K562 (cell line): ENCODE measurements around the gene BMP6. TPM values are rescaled to one million over a fixed set of nuclear protein-coding genes. Genes with fewer than 3 reads are reported as not detected.
A peak's percentile ranks its signal among the peaks of the same experiment; 100 is the strongest.

Source experiments
- BMI1 ChIP-seq: fragments of 150-350 bp; IDR thresholded peaks from 2 replicates; pipeline ENCODE4 v1.6.1; 2014; ENCODE audit warnings: low read length
- JUNB ChIP-seq: fragments of 450-650 bp; formaldehyde crosslinking; conservative IDR thresholded peaks from 2 replicates; pipeline ENCODE4 v1.4.0; 2020; ENCODE audit warnings: mild to moderate bottlenecking
- TEAD4 ChIP-seq, 2 experiments: sonication (generic) in 1 of 2; formaldehyde crosslinking in 1 of 2; IDR thresholded peaks; 2 replicates each; pipeline versions ENCODE4 v1.6.1 to v1.8.0; 2012 to 2022; ENCODE audit warnings: borderline replicate concordance in 1 of 2, inconsistent platforms in 1 of 2, low read length in 1 of 2, mild to moderate bottlenecking in 1 of 2, missing genetic modification reagents in 1 of 2
- polyA plus RNA-seq, 8 experiments: library from polyadenylated mRNA; depleted of rRNA in 4 of 8; stranded (reverse) in 5 of 8; unstranded in 3 of 8; fragments of >200 nt; fragmentation: Nextera tagmentation in 2 of 8; fragmentation: Illumina TruSeq in 1 of 8; extraction: Ambion mirVana in 2 of 8; extraction: Trizol in 1 of 8; gene quantifications; 2 replicates each; pipeline versions ENCODE4 v1.2.1 to v1.2.3, GENCODE V29; 2011 to 2014; ENCODE audit warnings: inconsistent platforms in 1 of 8, missing spikeins in 1 of 8
- total RNA-seq, 7 experiments: library from RNA; depleted of rRNA in 6 of 7; stranded (reverse); fragments of >200 nt in 6 of 7; fragmentation: Illumina TruSeq in 2 of 7; extraction: Trizol in 2 of 7; gene quantifications; 2 replicates each; pipeline versions ENCODE4 v1.2.1 to v1.2.3, GENCODE V29; 2011 to 2021; ENCODE audit warnings: low replicate concordance in 1 of 7
- TF ChIP-seq, protein P1 (sequence below): fragments of 450-650 bp; IDR thresholded peaks from 2 replicates; pipeline ENCODE4 v1.6.1; 2016; ENCODE audit warnings: mild to moderate bottlenecking, moderate library complexity
- TF ChIP-seq, protein P2 (sequence below): fragments of 450-650 bp; IDR thresholded peaks from one replicate; pipeline ENCODE4 v1.6.1; 2018; ENCODE audit warnings: mild to moderate bottlenecking, moderate library complexity; ENCODE audit not compliant: partially characterized antibody
- TF ChIP-seq, protein P3 (sequence below): fragments of 250-450 bp; sonication (Bioruptor Pico); IDR thresholded peaks from 2 replicates; pipeline ENCODE4 v1.4.0; 2020; ENCODE audit warnings: mild to moderate bottlenecking, moderate library complexity, borderline replicate concordance

The BMP6 gene
- total and polyA plus RNA-seq, 9 of the 15 experiments (the other 6 are each of a cell fraction or from before 2014, with no cell fraction given), result 0.01 to 0.13 (median 0.06) TPM; not detected in 3

DNA sequence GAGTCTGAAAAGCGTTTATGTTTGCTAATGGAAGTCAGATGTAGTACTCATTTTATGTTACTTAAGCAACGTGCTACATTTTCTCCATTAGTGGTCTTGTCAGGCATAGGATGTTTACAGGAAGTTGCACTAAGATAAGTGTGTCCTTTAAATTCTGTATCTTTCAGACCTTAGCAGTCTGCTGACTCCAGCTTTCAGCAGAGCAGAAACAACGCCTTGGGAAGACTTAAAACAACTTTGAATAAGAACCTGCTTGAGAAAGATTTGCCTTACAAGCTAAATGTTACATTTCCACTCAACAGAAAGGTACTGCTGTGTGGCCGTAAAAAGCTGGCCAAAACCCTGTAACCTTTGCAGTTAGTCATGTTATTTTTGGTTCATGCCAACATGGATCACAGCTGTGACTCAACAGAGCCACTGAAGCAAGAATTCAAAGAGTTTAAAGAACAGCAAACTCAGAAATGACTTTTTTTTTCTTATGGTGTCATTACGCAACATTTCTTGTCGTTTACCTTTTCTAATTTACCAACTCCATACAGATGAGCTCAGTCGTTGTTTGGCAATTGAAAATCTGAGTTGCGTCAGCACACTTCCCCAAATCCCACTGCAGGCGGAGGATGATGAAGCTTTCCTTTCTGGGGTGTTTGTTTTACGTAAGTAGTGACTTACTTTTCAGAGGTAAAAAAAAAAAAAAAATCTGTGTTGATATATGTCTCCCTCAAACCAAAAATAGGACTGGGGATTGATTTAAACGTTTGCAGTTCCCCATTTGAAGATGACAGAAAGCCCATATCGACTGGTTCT is 27.9 kb upstream of the BMP6 start (continued):
- TF ChIP-seq, protein P1, sequence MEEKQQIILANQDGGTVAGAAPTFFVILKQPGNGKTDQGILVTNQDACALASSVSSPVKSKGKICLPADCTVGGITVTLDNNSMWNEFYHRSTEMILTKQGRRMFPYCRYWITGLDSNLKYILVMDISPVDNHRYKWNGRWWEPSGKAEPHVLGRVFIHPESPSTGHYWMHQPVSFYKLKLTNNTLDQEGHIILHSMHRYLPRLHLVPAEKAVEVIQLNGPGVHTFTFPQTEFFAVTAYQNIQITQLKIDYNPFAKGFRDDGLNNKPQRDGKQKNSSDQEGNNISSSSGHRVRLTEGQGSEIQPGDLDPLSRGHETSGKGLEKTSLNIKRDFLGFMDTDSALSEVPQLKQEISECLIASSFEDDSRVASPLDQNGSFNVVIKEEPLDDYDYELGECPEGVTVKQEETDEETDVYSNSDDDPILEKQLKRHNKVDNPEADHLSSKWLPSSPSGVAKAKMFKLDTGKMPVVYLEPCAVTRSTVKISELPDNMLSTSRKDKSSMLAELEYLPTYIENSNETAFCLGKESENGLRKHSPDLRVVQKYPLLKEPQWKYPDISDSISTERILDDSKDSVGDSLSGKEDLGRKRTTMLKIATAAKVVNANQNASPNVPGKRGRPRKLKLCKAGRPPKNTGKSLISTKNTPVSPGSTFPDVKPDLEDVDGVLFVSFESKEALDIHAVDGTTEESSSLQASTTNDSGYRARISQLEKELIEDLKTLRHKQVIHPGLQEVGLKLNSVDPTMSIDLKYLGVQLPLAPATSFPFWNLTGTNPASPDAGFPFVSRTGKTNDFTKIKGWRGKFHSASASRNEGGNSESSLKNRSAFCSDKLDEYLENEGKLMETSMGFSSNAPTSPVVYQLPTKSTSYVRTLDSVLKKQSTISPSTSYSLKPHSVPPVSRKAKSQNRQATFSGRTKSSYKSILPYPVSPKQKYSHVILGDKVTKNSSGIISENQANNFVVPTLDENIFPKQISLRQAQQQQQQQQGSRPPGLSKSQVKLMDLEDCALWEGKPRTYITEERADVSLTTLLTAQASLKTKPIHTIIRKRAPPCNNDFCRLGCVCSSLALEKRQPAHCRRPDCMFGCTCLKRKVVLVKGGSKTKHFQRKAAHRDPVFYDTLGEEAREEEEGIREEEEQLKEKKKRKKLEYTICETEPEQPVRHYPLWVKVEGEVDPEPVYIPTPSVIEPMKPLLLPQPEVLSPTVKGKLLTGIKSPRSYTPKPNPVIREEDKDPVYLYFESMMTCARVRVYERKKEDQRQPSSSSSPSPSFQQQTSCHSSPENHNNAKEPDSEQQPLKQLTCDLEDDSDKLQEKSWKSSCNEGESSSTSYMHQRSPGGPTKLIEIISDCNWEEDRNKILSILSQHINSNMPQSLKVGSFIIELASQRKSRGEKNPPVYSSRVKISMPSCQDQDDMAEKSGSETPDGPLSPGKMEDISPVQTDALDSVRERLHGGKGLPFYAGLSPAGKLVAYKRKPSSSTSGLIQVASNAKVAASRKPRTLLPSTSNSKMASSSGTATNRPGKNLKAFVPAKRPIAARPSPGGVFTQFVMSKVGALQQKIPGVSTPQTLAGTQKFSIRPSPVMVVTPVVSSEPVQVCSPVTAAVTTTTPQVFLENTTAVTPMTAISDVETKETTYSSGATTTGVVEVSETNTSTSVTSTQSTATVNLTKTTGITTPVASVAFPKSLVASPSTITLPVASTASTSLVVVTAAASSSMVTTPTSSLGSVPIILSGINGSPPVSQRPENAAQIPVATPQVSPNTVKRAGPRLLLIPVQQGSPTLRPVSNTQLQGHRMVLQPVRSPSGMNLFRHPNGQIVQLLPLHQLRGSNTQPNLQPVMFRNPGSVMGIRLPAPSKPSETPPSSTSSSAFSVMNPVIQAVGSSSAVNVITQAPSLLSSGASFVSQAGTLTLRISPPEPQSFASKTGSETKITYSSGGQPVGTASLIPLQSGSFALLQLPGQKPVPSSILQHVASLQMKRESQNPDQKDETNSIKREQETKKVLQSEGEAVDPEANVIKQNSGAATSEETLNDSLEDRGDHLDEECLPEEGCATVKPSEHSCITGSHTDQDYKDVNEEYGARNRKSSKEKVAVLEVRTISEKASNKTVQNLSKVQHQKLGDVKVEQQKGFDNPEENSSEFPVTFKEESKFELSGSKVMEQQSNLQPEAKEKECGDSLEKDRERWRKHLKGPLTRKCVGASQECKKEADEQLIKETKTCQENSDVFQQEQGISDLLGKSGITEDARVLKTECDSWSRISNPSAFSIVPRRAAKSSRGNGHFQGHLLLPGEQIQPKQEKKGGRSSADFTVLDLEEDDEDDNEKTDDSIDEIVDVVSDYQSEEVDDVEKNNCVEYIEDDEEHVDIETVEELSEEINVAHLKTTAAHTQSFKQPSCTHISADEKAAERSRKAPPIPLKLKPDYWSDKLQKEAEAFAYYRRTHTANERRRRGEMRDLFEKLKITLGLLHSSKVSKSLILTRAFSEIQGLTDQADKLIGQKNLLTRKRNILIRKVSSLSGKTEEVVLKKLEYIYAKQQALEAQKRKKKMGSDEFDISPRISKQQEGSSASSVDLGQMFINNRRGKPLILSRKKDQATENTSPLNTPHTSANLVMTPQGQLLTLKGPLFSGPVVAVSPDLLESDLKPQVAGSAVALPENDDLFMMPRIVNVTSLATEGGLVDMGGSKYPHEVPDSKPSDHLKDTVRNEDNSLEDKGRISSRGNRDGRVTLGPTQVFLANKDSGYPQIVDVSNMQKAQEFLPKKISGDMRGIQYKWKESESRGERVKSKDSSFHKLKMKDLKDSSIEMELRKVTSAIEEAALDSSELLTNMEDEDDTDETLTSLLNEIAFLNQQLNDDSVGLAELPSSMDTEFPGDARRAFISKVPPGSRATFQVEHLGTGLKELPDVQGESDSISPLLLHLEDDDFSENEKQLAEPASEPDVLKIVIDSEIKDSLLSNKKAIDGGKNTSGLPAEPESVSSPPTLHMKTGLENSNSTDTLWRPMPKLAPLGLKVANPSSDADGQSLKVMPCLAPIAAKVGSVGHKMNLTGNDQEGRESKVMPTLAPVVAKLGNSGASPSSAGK, result peak; percentile 59
- TF ChIP-seq JUNB (CRISPR knock-in tag) (no peak), BMI1 (no peak), TEAD4 (IDR thresholded peaks at IDR 0.05; ENCODE audit: low read length) (peak; percentile 19; the same call in 1 of the 2 replicates), TEAD4 (CRISPR knock-in tag; IDR thresholded peaks at IDR 0.05; ENCODE audit: borderline replicate concordance) (no peak)
- TF ChIP-seq, protein P2, sequence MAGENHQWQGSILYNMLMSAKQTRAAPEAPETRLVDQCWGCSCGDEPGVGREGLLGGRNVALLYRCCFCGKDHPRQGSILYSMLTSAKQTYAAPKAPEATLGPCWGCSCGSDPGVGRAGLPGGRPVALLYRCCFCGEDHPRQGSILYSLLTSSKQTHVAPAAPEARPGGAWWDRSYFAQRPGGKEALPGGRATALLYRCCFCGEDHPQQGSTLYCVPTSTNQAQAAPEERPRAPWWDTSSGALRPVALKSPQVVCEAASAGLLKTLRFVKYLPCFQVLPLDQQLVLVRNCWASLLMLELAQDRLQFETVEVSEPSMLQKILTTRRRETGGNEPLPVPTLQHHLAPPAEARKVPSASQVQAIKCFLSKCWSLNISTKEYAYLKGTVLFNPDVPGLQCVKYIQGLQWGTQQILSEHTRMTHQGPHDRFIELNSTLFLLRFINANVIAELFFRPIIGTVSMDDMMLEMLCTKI, result no peak
- TF ChIP-seq, protein P3, sequence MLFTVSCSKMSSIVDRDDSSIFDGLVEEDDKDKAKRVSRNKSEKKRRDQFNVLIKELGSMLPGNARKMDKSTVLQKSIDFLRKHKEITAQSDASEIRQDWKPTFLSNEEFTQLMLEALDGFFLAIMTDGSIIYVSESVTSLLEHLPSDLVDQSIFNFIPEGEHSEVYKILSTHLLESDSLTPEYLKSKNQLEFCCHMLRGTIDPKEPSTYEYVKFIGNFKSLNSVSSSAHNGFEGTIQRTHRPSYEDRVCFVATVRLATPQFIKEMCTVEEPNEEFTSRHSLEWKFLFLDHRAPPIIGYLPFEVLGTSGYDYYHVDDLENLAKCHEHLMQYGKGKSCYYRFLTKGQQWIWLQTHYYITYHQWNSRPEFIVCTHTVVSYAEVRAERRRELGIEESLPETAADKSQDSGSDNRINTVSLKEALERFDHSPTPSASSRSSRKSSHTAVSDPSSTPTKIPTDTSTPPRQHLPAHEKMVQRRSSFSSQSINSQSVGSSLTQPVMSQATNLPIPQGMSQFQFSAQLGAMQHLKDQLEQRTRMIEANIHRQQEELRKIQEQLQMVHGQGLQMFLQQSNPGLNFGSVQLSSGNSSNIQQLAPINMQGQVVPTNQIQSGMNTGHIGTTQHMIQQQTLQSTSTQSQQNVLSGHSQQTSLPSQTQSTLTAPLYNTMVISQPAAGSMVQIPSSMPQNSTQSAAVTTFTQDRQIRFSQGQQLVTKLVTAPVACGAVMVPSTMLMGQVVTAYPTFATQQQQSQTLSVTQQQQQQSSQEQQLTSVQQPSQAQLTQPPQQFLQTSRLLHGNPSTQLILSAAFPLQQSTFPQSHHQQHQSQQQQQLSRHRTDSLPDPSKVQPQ (CRISPR knock-in tag), result no peak
